Measurements from ENCODE around the gene GFOD1. TPM values are rescaled to one million over a fixed set of nuclear protein-coding genes. Genes with fewer than 3 reads are reported as not detected.

The GFOD1 gene
- total RNA-seq, 1 donor from 2014 or later: 16.0 TPM

GRCh38 chr6:13485303-13485702, 2.1 kb downstream of the GFOD1 start:
- DNase-seq: no peak

GRCh38 chr6:13484827-13485226, 2.6 kb downstream of the GFOD1 start:
- no peak for DNase-seq

- no peak for DNase-seq
Measured at GRCh38 chr6:13484138-13484708, 3.2 kb downstream of the GFOD1 start.

- DNase-seq: no peak
Measured at GRCh38 chr6:13480631-13481501, 6.5 kb downstream of the GFOD1 start.

GRCh38 chr6:13479971-13480434, 7.4 kb downstream of the GFOD1 start:
- no peak for DNase-seq

- DNase-seq: no peak
Measured at GRCh38 chr6:13479206-13479800, 8.1 kb downstream of the GFOD1 start.

- no peak for DNase-seq
Measured at GRCh38 chr6:13478525-13478966, 8.9 kb downstream of the GFOD1 start.

GRCh38 chr6:13474787-13475186, 12.6 kb downstream of the GFOD1 start:
- DNase-seq: no peak

- DNase-seq: no peak
Measured at GRCh38 chr6:13474360-13474759, 13.0 kb downstream of the GFOD1 start.

GRCh38 chr6:13473768-13474165, 13.6 kb downstream of the GFOD1 start:
- DNase-seq: no peak

- DNase-seq: no peak
Measured at GRCh38 chr6:13472976-13473767, 14.2 kb downstream of the GFOD1 start.

GRCh38 chr6:13472099-13472498, 15.3 kb downstream of the GFOD1 start:
- DNase-seq: no peak

GRCh38 chr6:13471184-13471583, 16.2 kb downstream of the GFOD1 start:
- DNase-seq: no peak

- DNase-seq: no peak
Measured at GRCh38 chr6:13470238-13471140, 16.9 kb downstream of the GFOD1 start.

GRCh38 chr6:13469693-13470092, 17.7 kb downstream of the GFOD1 start:
- DNase-seq: no peak

GRCh38 chr6:13468839-13469238, 18.6 kb downstream of the GFOD1 start:
- DNase-seq: no peak

GRCh38 chr6:13467216-13467600, 20.2 kb downstream of the GFOD1 start:
- no peak for DNase-seq

GRCh38 chr6:13466304-13467215, 20.8 kb downstream of the GFOD1 start:
- DNase-seq: no peak

GRCh38 chr6:13465734-13466133, 21.7 kb downstream of the GFOD1 start:
- no peak for DNase-seq

- no peak for DNase-seq
Measured at GRCh38 chr6:13463941-13464340, 23.5 kb downstream of the GFOD1 start.

Data from tongue (tissue), 2 donors.